K562 (cell line): ENCODE measurements around the gene B3GALT6. TPM values are rescaled to one million over a fixed set of nuclear protein-coding genes. Genes with fewer than 3 reads are reported as not detected.

Experiments
- ATAC-seq: fragments of 200-7000 bp; cut with Tn5 transposase; 3 replicates; pipeline ENCODE4 v1.9.1; 2020; ENCODE audit warnings: moderate library complexity
- BruUV-seq: library from RNA; stranded (reverse); fragments of 400-500 nt; replicated peaks from 2 replicates; lab custom pipeline; 2021; lab: Mats Ljungman, UMichigan
- CTCF ChIA-PET: fragments of 300-600 bp; formaldehyde crosslinking; extraction: SDS; loops from one replicate; lab custom pipeline; 2021; ENCODE audit warnings: low intra/inter-chr PET ratio; lab: Yijun Ruan, JAX
- POLR2A ChIA-PET: fragments of 300-600, 350-650 bp; sonication (Branson Sonifier 250); formaldehyde crosslinking; extraction: SDS; loops from one replicate; lab custom pipeline; 2021; ENCODE audit warnings: antibody characterized with exemption, inconsistent platforms; lab: Yijun Ruan, JAX
- DNase-seq, 4 experiments: peaks; one replicate each; pipeline versions ENCODE4 v3.0.0 to v3.0.0-alpha.2; 2011 to 2018; ENCODE audit warnings: low spot score in 3 of 4, mixed read lengths in 3 of 4; ENCODE audit errors: extremely low read depth in 1 of 4
- FAIRE-seq: peaks from 2 replicates; lab custom pipeline; 2011; peaks lifted over from hg19 to GRCh38; lab: Jason Lieb, UNC
- H2AFZ ChIP-seq: 2 replicates; pipeline ENCODE4 v1.6.0; 2011; ENCODE audit warnings: low read depth, low read length, control low read depth, inconsistent platforms
- H3K27ac ChIP-seq: fragments of 200-600 bp; 3 replicates; pipeline ENCODE4 v1.8.0; 2011; ENCODE audit warnings: low read depth, mild to moderate bottlenecking, control low read depth, inconsistent platforms, low read length, moderate library complexity, mixed read lengths; ENCODE audit errors: extremely low read depth
- H3K27me3 ChIP-seq, 2 experiments: fragments of 300-600 bp in 1 of 2; 2 replicates in 1 of 2; 3 replicates in 1 of 2; pipeline versions ENCODE4 v1.6.0 to v1.8.0; 2011; ENCODE audit warnings: inconsistent platforms in 2 of 2, low read length in 2 of 2, mild to moderate bottlenecking in 1 of 2, mixed read lengths in 1 of 2, moderate library complexity in 1 of 2; ENCODE audit not compliant: control insufficient read depth in 2 of 2, insufficient read depth in 2 of 2
- H3K36me3 ChIP-seq: fragments of 300-600 bp; 3 replicates; pipeline ENCODE4 v1.8.0; 2011; ENCODE audit warnings: mild to moderate bottlenecking, low read length, inconsistent platforms; ENCODE audit not compliant: control insufficient read depth, insufficient read depth
- H3K4me1 ChIP-seq, 2 experiments: fragments of 200-600 bp in 1 of 2; replicated peaks in 1 of 2; 2 replicates in 1 of 2; 3 replicates in 1 of 2; pipeline versions ENCODE4 v1.5.1 to v1.8.0; 2011; ENCODE audit warnings: inconsistent platforms in 2 of 2, low read length in 2 of 2, mild to moderate bottlenecking in 1 of 2, mixed read lengths in 1 of 2, moderate library complexity in 1 of 2; ENCODE audit not compliant: control insufficient read depth in 2 of 2, insufficient read depth in 2 of 2
- H3K4me2 ChIP-seq: 2 replicates; pipeline ENCODE4 v1.6.1; 2011; ENCODE audit warnings: low read length, control low read depth, inconsistent platforms, mixed read lengths; ENCODE audit not compliant: insufficient read depth
- H3K4me3 ChIP-seq: fragments of 200-600 bp; sonication (generic), shearing (Covaris generic); 2 replicates; pipeline ENCODE4 v1.5.1; 2016; ENCODE audit warnings: control low read depth, inconsistent platforms
- H3K79me2 ChIP-seq: fragments of 200-600 bp; 3 replicates; pipeline ENCODE4 v1.8.0; 2011; ENCODE audit warnings: low read length, inconsistent platforms; ENCODE audit not compliant: control insufficient read depth, insufficient read depth
- H3K9ac ChIP-seq, 2 experiments: 2 replicates each; pipeline versions ENCODE4 v1.6.0 to v1.6.1; 2011; ENCODE audit warnings: low read depth in 2 of 2, low read length in 2 of 2, control low read depth in 1 of 2, inconsistent platforms in 1 of 2, mild to moderate bottlenecking in 1 of 2, mixed read lengths in 1 of 2; ENCODE audit not compliant: insufficient read depth in 1 of 2
- H3K9me1 ChIP-seq: one replicate; pipeline ENCODE4 v1.6.0; 2011; ENCODE audit warnings: inconsistent platforms, mild to moderate bottlenecking, low read length, moderate library complexity; ENCODE audit not compliant: control insufficient read depth, insufficient read depth
- H3K9me3 ChIP-seq: replicated peaks from 2 replicates; pipeline ENCODE4 v1.5.1; 2011; ENCODE audit warnings: low read depth, low read length, inconsistent platforms; ENCODE audit not compliant: control insufficient read depth, insufficient read depth
- H4K20me1 ChIP-seq: replicated peaks from 2 replicates; pipeline ENCODE4 v1.6.1; 2011; ENCODE audit warnings: low read length, inconsistent platforms, mixed read lengths; ENCODE audit not compliant: control insufficient read depth, insufficient read depth
- ARHGAP35 ChIP-seq: fragments of 450-650 bp; IDR thresholded peaks from 2 replicates; pipeline ENCODE4 v1.6.1; 2018; ENCODE audit not compliant: partially characterized antibody
- EP400 ChIP-seq: fragments of 450-650 bp; IDR thresholded peaks from 2 replicates; pipeline ENCODE4 v1.6.1; 2017; ENCODE audit warnings: antibody characterized with exemption, mild to moderate bottlenecking, moderate library complexity
- HNRNPL ChIP-seq: fragments of 200-400 bp; formaldehyde crosslinking; IDR thresholded peaks from 2 replicates; pipeline ENCODE4 v1.6.1; 2017; ENCODE audit warnings: low read depth, mild to moderate bottlenecking, low read length
- JUN ChIP-seq, 2 experiments: sonication (generic) in 1 of 2; formaldehyde crosslinking in 1 of 2; IDR thresholded peaks; 2 replicates each; pipeline versions ENCODE4 v1.6.1 to v1.8.0; 2012 to 2022; ENCODE audit warnings: borderline replicate concordance in 2 of 2, mild to moderate bottlenecking in 2 of 2, improper control_type of control experiment in 1 of 2, low read depth in 1 of 2, low read length in 1 of 2, missing genetic modification reagents in 1 of 2
- NCOA4 ChIP-seq: fragments of 450-650 bp; IDR thresholded peaks from 2 replicates; pipeline ENCODE4 v1.6.1; 2018; ENCODE audit warnings: mild to moderate bottlenecking; ENCODE audit not compliant: partially characterized antibody
- RFX7 ChIP-seq: fragments of 250-450 bp; sonication (Bioruptor Pico); IDR thresholded peaks from 2 replicates; pipeline ENCODE4 v1.5.1; 2021; ENCODE audit warnings: mild to moderate bottlenecking
- SRSF9 ChIP-seq: fragments of 200-400 bp; formaldehyde crosslinking; IDR thresholded peaks from 2 replicates; pipeline ENCODE4 v1.6.1; 2017; ENCODE audit warnings: low read depth, low read length, borderline replicate concordance
- ZNF316 ChIP-seq: fragments of 450-650 bp; IDR thresholded peaks from 2 replicates; pipeline ENCODE4 v1.6.1; 2016
- WGBS: fragments of 100-300 bp; shearing (Covaris generic); methylation state at CpG from one replicate; pipeline ENCODE4 v1.1.6; 2016; ENCODE audit warnings: low coverage, mixed read lengths; ENCODE audit not compliant: insufficient coverage; ENCODE audit errors: missing lambda C conversion rate; 5-methylcytosine and 5-hydroxymethylcytosine counted together
- in situ Hi-C: fragments of 300-500 bp; cut with MboI; formaldehyde crosslinking; loops from 4 replicates; pipeline ENCODE4 v1.15.0; 2018; ENCODE audit warnings: inconsistent platforms, mixed read lengths
- intact Hi-C: fragments of 100-400 bp; cut with micrococcal nuclease; formaldehyde crosslinking; loops from 2 replicates; pipeline ENCODE4 v1.14.2; 2022
- polyA plus RNA-seq, 8 experiments: library from polyadenylated mRNA; depleted of rRNA in 4 of 8; stranded (reverse) in 5 of 8; unstranded in 3 of 8; fragments of >200 nt; fragmentation: Nextera tagmentation in 2 of 8; fragmentation: Illumina TruSeq in 1 of 8; extraction: Ambion mirVana in 2 of 8; extraction: Trizol in 1 of 8; gene quantifications; 2 replicates each; pipeline versions ENCODE4 v1.2.1 to v1.2.3, GENCODE V29; 2011 to 2014; ENCODE audit warnings: inconsistent platforms in 1 of 8, missing spikeins in 1 of 8
- total RNA-seq, 7 experiments: library from RNA; depleted of rRNA in 6 of 7; stranded (reverse); fragments of >200 nt in 6 of 7; fragmentation: Illumina TruSeq in 2 of 7; extraction: Trizol in 2 of 7; gene quantifications; 2 replicates each; pipeline versions ENCODE4 v1.2.1 to v1.2.3, GENCODE V29; 2011 to 2021; ENCODE audit warnings: low replicate concordance in 1 of 7
- TF ChIP-seq, protein P1 (sequence below): fragments of 250-450 bp; sonication (Bioruptor Pico); IDR thresholded peaks from 2 replicates; pipeline ENCODE4 v1.9.0; 2021; ENCODE audit warnings: mild to moderate bottlenecking, inconsistent platforms
- TF ChIP-seq, protein P2 (sequence below): fragments of 450-650 bp; IDR thresholded peaks from 2 replicates; pipeline ENCODE4 v1.6.1; 2014; ENCODE audit warnings: low read depth, mild to moderate bottlenecking, moderate library complexity, borderline replicate concordance
- TF ChIP-seq, protein P3 (sequence below): sonication (generic); formaldehyde crosslinking; IDR thresholded peaks from 2 replicates; pipeline ENCODE4 v1.8.0; 2022; ENCODE audit warnings: missing genetic modification reagents, mild to moderate bottlenecking, borderline replicate concordance
- TF ChIP-seq, protein P4 (sequence below): sonication (generic); formaldehyde crosslinking; IDR thresholded peaks from 2 replicates; pipeline ENCODE4 v1.4.0; 2020; ENCODE audit warnings: mild to moderate bottlenecking, missing genetic modification reagents

Gene B3GALT6
- total and polyA plus RNA-seq, 9 of the 15 experiments (the other 6 are each of a cell fraction or from before 2014, with no cell fraction given) = 0.68 to 29.8 (median 9.9) TPM

DNA sequence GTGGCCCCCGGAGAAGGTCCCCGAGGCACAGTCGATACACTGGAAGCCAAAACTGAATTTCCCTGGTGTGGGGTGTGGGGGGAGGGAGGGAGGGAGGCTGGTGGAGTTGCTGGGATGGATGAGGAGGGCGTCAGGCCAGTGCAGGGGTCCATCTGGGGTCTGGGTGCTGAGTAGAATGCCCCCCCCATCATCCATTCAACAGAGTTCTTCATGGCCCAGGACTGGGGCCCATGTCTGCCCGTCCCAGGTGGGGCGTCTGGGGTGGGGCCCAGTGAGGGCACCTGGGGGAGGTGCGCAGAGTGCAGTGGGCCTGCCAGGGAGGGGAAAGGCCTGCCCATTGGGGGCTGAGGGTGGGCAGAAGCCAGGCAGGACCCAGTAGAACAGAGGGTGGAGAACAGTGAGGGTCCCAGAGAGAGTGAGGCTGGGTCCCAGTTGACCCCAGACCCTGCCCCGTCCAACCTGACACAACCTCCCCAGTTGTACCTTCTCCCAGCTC, 27.6 kb upstream of the B3GALT6 start:
- no peaks in the 10 kb centered on the region for H3K9me1 ChIP-seq
- CTCF ChIA-PET = no interaction called here
- WGBS = 28% methylated on average over 5 of the region's 8 CpGs
- FAIRE-seq (no peak), ATAC-seq (no peak), DNase-seq (no peak)
- no peaks in the 10 kb centered on the region for H3K9me3 ChIP-seq
- in situ Hi-C loops (no loop called here), intact Hi-C loops (no loop called here)
- H3K4me3 ChIP-seq = no peak overlapping the region
- H3K4me2 ChIP-seq = no peak overlapping the region
- no peaks in the 10 kb centered on the region for H3K36me3 ChIP-seq
- POLR2A ChIA-PET = interaction anchor here (0.6 to 1.7 kb wide), 5 partner anchors 8 to 136 kb away, joined by 3 to 5 read pairs (median 4); no protein-coding TSS in a partner anchor
- H2AFZ ChIP-seq = no peak overlapping the region
- no peaks in the 10 kb centered on the region for H3K79me2 ChIP-seq
- peaks cover 13 to 93% of the 10 kb centered on the region in 2 experiments; a peak in 4 of 5 replicates for H3K4me1 ChIP-seq
- H3K9ac ChIP-seq = 0 out of 4 replicates have a peak overlapping the region, but pooled peaks of 1 of the 2 experiments have one; percentile 30
- no peaks in the 10 kb centered on the region for H4K20me1 ChIP-seq
- no peak overlapping the region for H3K27ac ChIP-seq
- H3K27me3 ChIP-seq = no peaks in the 10 kb centered on the region
- BruUV-seq = no TSS peak
- TF ChIP-seq ZNF316 = no peak
- TF ChIP-seq NCOA4 = no peak
- no peak for TF ChIP-seq SRSF9
- no peak for TF ChIP-seq ARHGAP35
- TF ChIP-seq RFX7 (CRISPR knock-in tag) = no peak
- TF ChIP-seq, protein P1, sequence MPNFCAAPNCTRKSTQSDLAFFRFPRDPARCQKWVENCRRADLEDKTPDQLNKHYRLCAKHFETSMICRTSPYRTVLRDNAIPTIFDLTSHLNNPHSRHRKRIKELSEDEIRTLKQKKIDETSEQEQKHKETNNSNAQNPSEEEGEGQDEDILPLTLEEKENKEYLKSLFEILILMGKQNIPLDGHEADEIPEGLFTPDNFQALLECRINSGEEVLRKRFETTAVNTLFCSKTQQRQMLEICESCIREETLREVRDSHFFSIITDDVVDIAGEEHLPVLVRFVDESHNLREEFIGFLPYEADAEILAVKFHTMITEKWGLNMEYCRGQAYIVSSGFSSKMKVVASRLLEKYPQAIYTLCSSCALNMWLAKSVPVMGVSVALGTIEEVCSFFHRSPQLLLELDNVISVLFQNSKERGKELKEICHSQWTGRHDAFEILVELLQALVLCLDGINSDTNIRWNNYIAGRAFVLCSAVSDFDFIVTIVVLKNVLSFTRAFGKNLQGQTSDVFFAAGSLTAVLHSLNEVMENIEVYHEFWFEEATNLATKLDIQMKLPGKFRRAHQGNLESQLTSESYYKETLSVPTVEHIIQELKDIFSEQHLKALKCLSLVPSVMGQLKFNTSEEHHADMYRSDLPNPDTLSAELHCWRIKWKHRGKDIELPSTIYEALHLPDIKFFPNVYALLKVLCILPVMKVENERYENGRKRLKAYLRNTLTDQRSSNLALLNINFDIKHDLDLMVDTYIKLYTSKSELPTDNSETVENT = no peak
- no peak for TF ChIP-seq EP400
- TF ChIP-seq JUN (IDR thresholded peaks at IDR 0.05; ENCODE audit: borderline replicate concordance, low read depth, low read length) = no peak
- TF ChIP-seq JUN (CRISPR knock-in tag; IDR thresholded peaks at IDR 0.05; ENCODE audit: borderline replicate concordance) = no peak
- TF ChIP-seq, protein P2, sequence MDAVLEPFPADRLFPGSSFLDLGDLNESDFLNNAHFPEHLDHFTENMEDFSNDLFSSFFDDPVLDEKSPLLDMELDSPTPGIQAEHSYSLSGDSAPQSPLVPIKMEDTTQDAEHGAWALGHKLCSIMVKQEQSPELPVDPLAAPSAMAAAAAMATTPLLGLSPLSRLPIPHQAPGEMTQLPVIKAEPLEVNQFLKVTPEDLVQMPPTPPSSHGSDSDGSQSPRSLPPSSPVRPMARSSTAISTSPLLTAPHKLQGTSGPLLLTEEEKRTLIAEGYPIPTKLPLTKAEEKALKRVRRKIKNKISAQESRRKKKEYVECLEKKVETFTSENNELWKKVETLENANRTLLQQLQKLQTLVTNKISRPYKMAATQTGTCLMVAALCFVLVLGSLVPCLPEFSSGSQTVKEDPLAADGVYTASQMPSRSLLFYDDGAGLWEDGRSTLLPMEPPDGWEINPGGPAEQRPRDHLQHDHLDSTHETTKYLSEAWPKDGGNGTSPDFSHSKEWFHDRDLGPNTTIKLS = no peak
- no peak for TF ChIP-seq HNRNPL
- TF ChIP-seq, protein P3, sequence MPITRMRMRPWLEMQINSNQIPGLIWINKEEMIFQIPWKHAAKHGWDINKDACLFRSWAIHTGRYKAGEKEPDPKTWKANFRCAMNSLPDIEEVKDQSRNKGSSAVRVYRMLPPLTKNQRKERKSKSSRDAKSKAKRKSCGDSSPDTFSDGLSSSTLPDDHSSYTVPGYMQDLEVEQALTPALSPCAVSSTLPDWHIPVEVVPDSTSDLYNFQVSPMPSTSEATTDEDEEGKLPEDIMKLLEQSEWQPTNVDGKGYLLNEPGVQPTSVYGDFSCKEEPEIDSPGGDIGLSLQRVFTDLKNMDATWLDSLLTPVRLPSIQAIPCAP (CRISPR knock-in tag) = no peak
- TF ChIP-seq, protein P4, sequence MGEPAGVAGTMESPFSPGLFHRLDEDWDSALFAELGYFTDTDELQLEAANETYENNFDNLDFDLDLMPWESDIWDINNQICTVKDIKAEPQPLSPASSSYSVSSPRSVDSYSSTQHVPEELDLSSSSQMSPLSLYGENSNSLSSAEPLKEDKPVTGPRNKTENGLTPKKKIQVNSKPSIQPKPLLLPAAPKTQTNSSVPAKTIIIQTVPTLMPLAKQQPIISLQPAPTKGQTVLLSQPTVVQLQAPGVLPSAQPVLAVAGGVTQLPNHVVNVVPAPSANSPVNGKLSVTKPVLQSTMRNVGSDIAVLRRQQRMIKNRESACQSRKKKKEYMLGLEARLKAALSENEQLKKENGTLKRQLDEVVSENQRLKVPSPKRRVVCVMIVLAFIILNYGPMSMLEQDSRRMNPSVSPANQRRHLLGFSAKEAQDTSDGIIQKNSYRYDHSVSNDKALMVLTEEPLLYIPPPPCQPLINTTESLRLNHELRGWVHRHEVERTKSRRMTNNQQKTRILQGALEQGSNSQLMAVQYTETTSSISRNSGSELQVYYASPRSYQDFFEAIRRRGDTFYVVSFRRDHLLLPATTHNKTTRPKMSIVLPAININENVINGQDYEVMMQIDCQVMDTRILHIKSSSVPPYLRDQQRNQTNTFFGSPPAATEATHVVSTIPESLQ = no peak
